ENCODE results near the gene CHST8.

DNA sequence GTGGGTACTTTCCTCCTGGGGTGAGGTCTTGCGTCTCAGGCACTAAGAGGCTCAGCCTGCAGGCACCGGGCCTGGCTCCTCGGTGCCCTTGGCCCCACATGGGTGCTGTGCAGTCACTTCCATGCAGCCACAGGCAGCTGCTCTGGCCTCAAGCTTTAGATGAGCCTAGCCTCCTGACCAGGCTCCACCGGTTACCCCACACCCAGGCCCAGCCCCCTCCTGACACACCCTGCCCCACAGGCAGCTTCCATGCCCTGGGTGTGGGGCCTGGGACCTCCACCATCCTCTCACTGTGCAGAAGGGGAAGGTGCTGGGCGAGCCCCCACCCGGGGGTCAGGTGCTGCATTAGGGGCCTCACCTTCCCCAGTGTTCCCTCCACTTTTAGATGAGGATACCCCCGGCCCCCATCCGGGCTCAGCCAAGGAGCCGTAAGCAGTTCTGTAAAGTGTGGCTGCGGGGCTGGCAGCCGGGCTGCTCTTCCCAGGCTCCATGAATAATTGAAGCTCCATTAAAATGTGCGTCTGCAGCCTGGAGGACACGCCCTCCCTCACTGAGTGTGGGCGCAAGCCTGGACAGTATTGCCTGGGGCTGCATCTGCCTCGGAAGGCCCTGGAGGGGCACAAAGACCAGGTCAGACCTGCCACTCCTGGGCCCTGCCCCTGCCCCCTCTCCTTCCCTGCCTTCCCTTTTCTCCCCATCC is 102.4 kb downstream of the CHST8 start:
- TF ChIP-seq MAX (IDR thresholded peaks at IDR 0.05) (no peak), CTCF (IDR thresholded peaks at IDR 0.05; ENCODE audit: low read depth, low read length, missing input control) (no peak)
